Panc1 (cell line): Measurements from ENCODE around the gene TSKU. TPM values are rescaled to one million over a fixed set of nuclear protein-coding genes. Genes with fewer than 3 reads are reported as not detected.

Experiments
- ATAC-seq: fragments of 200-7000 bp; cut with Tn5 transposase; 2 replicates; pipeline ENCODE4 v1.9.1; 2020; ENCODE audit warnings: mild to moderate bottlenecking, moderate library complexity
- BruUV-seq: library from RNA; stranded (reverse); fragments of 400-500 nt; replicated peaks from 2 replicates; lab custom pipeline; 2021; lab: Mats Ljungman, UMichigan
- CTCF ChIA-PET: fragments of 300-600 bp; sonication (Branson Sonifier 250); formaldehyde crosslinking; loops from one replicate; lab custom pipeline; 2022; ENCODE audit warnings: antibody characterized with exemption; lab: Charles Lee
- POLR2A ChIA-PET: fragments of 300-600 bp; sonication (Branson Sonifier 250); formaldehyde crosslinking; loops from one replicate; lab custom pipeline; 2022; ENCODE audit warnings: antibody characterized with exemption; lab: Charles Lee
- DNase-seq: peaks from one replicate; pipeline ENCODE4 v3.0.0-alpha.2; 2010; ENCODE audit warnings: low read depth, low spot score
- H3K27ac ChIP-seq: 2 replicates; pipeline ENCODE4 v1.5.1; 2011; ENCODE audit warnings: mild to moderate bottlenecking, low read length, inconsistent platforms
- H3K27me3 ChIP-seq: fragments of 200-500 bp; sonication (Bioruptor generic); 2 replicates; pipeline ENCODE4 v1.6.0; 2014; ENCODE audit warnings: low read length, inconsistent platforms; ENCODE audit not compliant: control insufficient read depth, insufficient read depth
- H3K36me3 ChIP-seq: fragments of 200-500 bp; sonication (Bioruptor generic); 2 replicates; pipeline ENCODE4 v1.5.1; 2014; ENCODE audit warnings: inconsistent platforms, mild to moderate bottlenecking, low read length, moderate library complexity; ENCODE audit not compliant: control insufficient read depth, insufficient read depth
- H3K4me1 ChIP-seq: 2 replicates; pipeline ENCODE4 v1.5.1; 2011; ENCODE audit warnings: inconsistent platforms, mild to moderate bottlenecking, low read length, moderate library complexity; ENCODE audit not compliant: control insufficient read depth, insufficient read depth
- H3K4me3 ChIP-seq, 2 experiments: 2 replicates each; pipeline ENCODE4 v1.5.1; 2011 to 2012; ENCODE audit warnings: low read depth in 2 of 2, low read length in 2 of 2, mild to moderate bottlenecking in 2 of 2, inconsistent platforms in 1 of 2, moderate library complexity in 1 of 2
- H3K9me3 ChIP-seq: fragments of 200-500 bp; sonication (Bioruptor generic); 2 replicates; pipeline ENCODE4 v1.5.1; 2014; ENCODE audit warnings: low read depth, mild to moderate bottlenecking, inconsistent platforms, low read length, moderate library complexity; ENCODE audit not compliant: control insufficient read depth, insufficient read depth
- POLR2AphosphoS5 ChIP-seq: IDR thresholded peaks from 2 replicates; pipeline ENCODE4 v1.6.1; 2012; ENCODE audit warnings: mild to moderate bottlenecking, low read depth, low read length, moderate library complexity
- SIN3A ChIP-seq: IDR thresholded peaks from 2 replicates; pipeline ENCODE4 v1.6.1; 2012; ENCODE audit warnings: low read depth, mild to moderate bottlenecking, low read length, moderate library complexity, borderline replicate concordance; ENCODE audit not compliant: insufficient read depth
- TCF7L2 ChIP-seq: IDR thresholded peaks from 2 replicates; pipeline ENCODE4 v1.6.1; 2011; ENCODE audit warnings: mild to moderate bottlenecking, low read depth, low read length, inconsistent platforms
- in situ Hi-C: cut with HindIII; loops from 2 replicates; pipeline ENCODE4 v1.10.0; 2016; ENCODE audit warnings: low sequenced_read_pairs, low pct_unique_long_range_greater_than_20kb
- intact Hi-C: fragments of 100-400 bp; cut with micrococcal nuclease; formaldehyde crosslinking; loops from one replicate; pipeline ENCODE4 v1.10.0; 2022; ENCODE audit not compliant: unreplicated experiment
- total RNA-seq: library from RNA; stranded (reverse); gene quantifications from one replicate; pipeline ENCODE4 v1.2.1, GENCODE V29; 2021; ENCODE audit not compliant: unreplicated experiment
- TF ChIP-seq, protein P1 (sequence below): fragments of 450-650 bp; IDR thresholded peaks from 2 replicates; pipeline ENCODE4 v1.5.1; 2017; ENCODE audit warnings: mild to moderate bottlenecking
- TF ChIP-seq, protein P2 (sequence below), 2 experiments: IDR thresholded peaks; 2 replicates each; pipeline ENCODE4 v1.6.1; 2011 to 2012; ENCODE audit warnings: low read depth in 2 of 2, control low read depth in 1 of 2, low read length in 1 of 2, mild to moderate bottlenecking in 1 of 2, moderate library complexity in 1 of 2; ENCODE audit not compliant: insufficient read depth in 1 of 2

The TSKU gene
- total RNA-seq, 1 experiment from 2014 or later = 31.4 TPM

DNA sequence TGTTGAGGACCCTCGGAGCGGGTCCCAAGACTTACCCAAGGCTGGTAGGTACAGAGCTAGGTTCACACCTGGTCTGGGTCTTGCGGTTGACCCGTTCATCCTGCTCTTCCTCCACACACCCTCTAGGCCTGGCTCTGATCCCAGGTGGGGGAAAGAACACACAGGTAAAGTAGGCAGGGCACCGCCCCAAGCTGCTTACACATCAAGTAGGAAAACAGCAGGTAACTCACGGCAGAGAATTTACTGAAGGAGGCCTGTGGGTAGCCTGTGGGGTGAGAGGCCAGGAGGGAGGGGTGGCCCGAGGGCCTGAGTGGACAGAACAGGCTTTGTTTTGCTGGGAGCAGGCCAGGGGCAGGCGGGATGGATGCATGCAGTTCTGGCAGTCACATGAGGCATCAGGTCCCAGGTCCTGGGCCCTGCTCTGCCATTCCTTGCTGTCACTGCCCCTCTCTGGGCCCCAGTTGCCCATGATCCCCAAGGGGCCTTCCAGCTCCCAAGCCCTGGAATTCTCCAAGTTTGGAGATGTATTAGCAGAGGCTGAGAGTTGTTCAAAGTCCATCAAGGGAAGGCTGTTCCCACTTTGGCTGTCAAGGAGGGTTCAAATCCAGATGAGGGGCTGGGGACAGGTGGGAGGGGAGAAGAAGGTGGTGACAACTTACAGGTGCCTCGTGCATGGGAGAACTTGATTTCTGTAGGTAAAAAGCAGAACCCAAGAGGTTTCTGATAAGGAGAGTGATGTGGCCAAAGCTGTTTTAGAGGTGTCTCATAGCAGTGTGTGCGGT, 5.7 kb downstream of the TSKU start:
- POLR2A ChIA-PET = no interaction called here
- H3K4me1 ChIP-seq = peaks cover 32% of the 10 kb centered on the region
- peak; percentile 18 for ATAC-seq
- BruUV-seq = no TSS peak
- no peak for TF ChIP-seq TCF7L2
- TF ChIP-seq, protein P1, sequence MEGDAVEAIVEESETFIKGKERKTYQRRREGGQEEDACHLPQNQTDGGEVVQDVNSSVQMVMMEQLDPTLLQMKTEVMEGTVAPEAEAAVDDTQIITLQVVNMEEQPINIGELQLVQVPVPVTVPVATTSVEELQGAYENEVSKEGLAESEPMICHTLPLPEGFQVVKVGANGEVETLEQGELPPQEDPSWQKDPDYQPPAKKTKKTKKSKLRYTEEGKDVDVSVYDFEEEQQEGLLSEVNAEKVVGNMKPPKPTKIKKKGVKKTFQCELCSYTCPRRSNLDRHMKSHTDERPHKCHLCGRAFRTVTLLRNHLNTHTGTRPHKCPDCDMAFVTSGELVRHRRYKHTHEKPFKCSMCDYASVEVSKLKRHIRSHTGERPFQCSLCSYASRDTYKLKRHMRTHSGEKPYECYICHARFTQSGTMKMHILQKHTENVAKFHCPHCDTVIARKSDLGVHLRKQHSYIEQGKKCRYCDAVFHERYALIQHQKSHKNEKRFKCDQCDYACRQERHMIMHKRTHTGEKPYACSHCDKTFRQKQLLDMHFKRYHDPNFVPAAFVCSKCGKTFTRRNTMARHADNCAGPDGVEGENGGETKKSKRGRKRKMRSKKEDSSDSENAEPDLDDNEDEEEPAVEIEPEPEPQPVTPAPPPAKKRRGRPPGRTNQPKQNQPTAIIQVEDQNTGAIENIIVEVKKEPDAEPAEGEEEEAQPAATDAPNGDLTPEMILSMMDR = no peak
- no peak for TF ChIP-seq POLR2AphosphoS5
- no peak for TF ChIP-seq SIN3A
- TF ChIP-seq, protein P2, sequence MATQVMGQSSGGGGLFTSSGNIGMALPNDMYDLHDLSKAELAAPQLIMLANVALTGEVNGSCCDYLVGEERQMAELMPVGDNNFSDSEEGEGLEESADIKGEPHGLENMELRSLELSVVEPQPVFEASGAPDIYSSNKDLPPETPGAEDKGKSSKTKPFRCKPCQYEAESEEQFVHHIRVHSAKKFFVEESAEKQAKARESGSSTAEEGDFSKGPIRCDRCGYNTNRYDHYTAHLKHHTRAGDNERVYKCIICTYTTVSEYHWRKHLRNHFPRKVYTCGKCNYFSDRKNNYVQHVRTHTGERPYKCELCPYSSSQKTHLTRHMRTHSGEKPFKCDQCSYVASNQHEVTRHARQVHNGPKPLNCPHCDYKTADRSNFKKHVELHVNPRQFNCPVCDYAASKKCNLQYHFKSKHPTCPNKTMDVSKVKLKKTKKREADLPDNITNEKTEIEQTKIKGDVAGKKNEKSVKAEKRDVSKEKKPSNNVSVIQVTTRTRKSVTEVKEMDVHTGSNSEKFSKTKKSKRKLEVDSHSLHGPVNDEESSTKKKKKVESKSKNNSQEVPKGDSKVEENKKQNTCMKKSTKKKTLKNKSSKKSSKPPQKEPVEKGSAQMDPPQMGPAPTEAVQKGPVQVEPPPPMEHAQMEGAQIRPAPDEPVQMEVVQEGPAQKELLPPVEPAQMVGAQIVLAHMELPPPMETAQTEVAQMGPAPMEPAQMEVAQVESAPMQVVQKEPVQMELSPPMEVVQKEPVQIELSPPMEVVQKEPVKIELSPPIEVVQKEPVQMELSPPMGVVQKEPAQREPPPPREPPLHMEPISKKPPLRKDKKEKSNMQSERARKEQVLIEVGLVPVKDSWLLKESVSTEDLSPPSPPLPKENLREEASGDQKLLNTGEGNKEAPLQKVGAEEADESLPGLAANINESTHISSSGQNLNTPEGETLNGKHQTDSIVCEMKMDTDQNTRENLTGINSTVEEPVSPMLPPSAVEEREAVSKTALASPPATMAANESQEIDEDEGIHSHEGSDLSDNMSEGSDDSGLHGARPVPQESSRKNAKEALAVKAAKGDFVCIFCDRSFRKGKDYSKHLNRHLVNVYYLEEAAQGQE (IDR thresholded peaks at IDR 0.05; ENCODE audit: insufficient read depth in 1 of 2, low read depth in 2 of 2, low read length in 1 of 2) = no peak
- in situ Hi-C loops = no loop called here
- CTCF ChIA-PET = no interaction called here
- intact Hi-C loops = no loop called here
- no peak for DNase-seq
- no peaks in the 10 kb centered on the region for H3K36me3 ChIP-seq
- H3K27me3 ChIP-seq = no peaks in the 10 kb centered on the region
- no peak overlapping the region for H3K4me3 ChIP-seq
- H3K9me3 ChIP-seq = no peaks in the 10 kb centered on the region
- H3K27ac ChIP-seq = no peak overlapping the region

DNA sequence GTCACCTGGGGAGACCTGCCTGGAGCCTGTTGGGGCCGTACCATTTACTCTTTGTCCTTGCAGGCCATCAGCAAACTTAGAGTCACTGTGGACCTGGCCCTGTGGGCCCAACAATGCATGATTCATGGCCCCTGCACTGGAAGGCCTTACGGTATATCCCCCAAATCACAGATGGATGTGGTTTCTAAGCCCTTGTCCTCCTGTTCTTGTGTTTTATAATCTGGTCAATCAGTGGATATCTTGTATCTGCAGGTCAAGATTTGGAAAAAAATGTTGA, 6.2 kb downstream of the TSKU start:
- intact Hi-C loops = no loop called here
- no peak overlapping the region for H3K4me3 ChIP-seq
- TF ChIP-seq SIN3A (no peak), POLR2AphosphoS5 (no peak), TCF7L2 (no peak)
- TF ChIP-seq, protein P1 = no peak
- no peaks in the 10 kb centered on the region for H3K27me3 ChIP-seq
- CTCF ChIA-PET = no interaction called here
- no TSS peak for BruUV-seq
- POLR2A ChIA-PET = no interaction called here
- no peaks in the 10 kb centered on the region for H3K36me3 ChIP-seq
- H3K4me1 ChIP-seq = peaks cover 32% of the 10 kb centered on the region
- DNase-seq (no peak), ATAC-seq (no peak)
- no peak overlapping the region for H3K27ac ChIP-seq
- in situ Hi-C loops = no loop called here
- no peaks in the 10 kb centered on the region for H3K9me3 ChIP-seq
